Common myeloid progenitor, CD34-positive (primary cell): ENCODE measurements around the gene NXPE4. TPM values are rescaled to one million over a fixed set of nuclear protein-coding genes. Genes with fewer than 3 reads are reported as not detected.
"Not testable (repeated sequence)": the region's sequence is repeated elsewhere in the genome, so short reads cannot be mapped to it uniquely, and the experiment has no call there.

Experiments
- CTCF ChIA-PET: fragments of 350-600 bp; sonication (Branson Sonifier 250); formaldehyde crosslinking; loops from one replicate; lab custom pipeline; 2021; ENCODE audit warnings: antibody characterized with exemption; lab: Charles Lee
- POLR2A ChIA-PET: fragments of 350-600 bp; sonication (Branson Sonifier 250); formaldehyde crosslinking; loops from one replicate; lab custom pipeline; 2021; ENCODE audit warnings: antibody characterized with exemption; lab: Charles Lee
- DNase-seq, 3 donors: peaks; one replicate each; pipeline versions ENCODE4 v3.0.0 to v3.0.0-alpha.2; 2013
- H3K27ac ChIP-seq, 2 experiments: 1 replicate in 1 of 2; 2 replicates in 1 of 2; pipeline ENCODE4 v1.7.0; 2013; ENCODE audit warnings: inconsistent platforms in 2 of 2, low read length in 2 of 2, mild to moderate bottlenecking in 2 of 2, low read depth in 1 of 2, moderate library complexity in 1 of 2; ENCODE audit not compliant: severe bottlenecking in 2 of 2, insufficient read depth in 1 of 2, poor library complexity in 1 of 2
- H3K27me3 ChIP-seq, 5 experiments: replicated peaks in 2 of 5; 1 replicate in 3 of 5; 2 replicates in 2 of 5; pipeline versions ENCODE4 v1.6.1 to v1.7.0; 2013; ENCODE audit warnings: low read length in 4 of 5, mild to moderate bottlenecking in 2 of 5, moderate library complexity in 2 of 5, inconsistent platforms in 1 of 5; ENCODE audit not compliant: insufficient read depth in 5 of 5, control insufficient read depth in 4 of 5
- H3K36me3 ChIP-seq, 4 experiments: 1 replicate in 2 of 4; 2 replicates in 2 of 4; pipeline versions ENCODE4 v1.6.1 to v1.7.0; 2013; ENCODE audit warnings: low read length in 3 of 4, control low read depth in 1 of 4, mild to moderate bottlenecking in 1 of 4; ENCODE audit not compliant: control insufficient read depth in 4 of 4, insufficient read depth in 4 of 4
- H3K4me1 ChIP-seq, 4 experiments: 1 replicate in 3 of 4; 2 replicates in 1 of 4; pipeline versions ENCODE4 v1.6.1 to v1.7.1; 2013; ENCODE audit warnings: low read length in 3 of 4, mild to moderate bottlenecking in 3 of 4, control low read depth in 1 of 4, inconsistent platforms in 1 of 4, moderate library complexity in 1 of 4; ENCODE audit not compliant: control insufficient read depth in 4 of 4, insufficient read depth in 4 of 4; ENCODE audit errors: control extremely low read depth in 1 of 4
- H3K4me3 ChIP-seq, 7 experiments: 1 replicate in 4 of 7; 2 replicates in 3 of 7; pipeline versions ENCODE4 v1.5.1 to v1.7.0; 2013; ENCODE audit warnings: mild to moderate bottlenecking in 7 of 7, low read length in 6 of 7, moderate library complexity in 6 of 7, inconsistent platforms in 2 of 7, low read depth in 2 of 7, control low read depth in 1 of 7; ENCODE audit not compliant: insufficient read depth in 4 of 7, control insufficient read depth in 1 of 7; ENCODE audit errors: extremely low read depth in 1 of 7
- H3K9me3 ChIP-seq, 5 experiments: 1 replicate in 4 of 5; 2 replicates in 1 of 5; pipeline versions ENCODE4 v1.6.1 to v1.7.1; 2013; ENCODE audit warnings: low read length in 4 of 5, mild to moderate bottlenecking in 2 of 5, inconsistent platforms in 1 of 5, low read depth in 1 of 5, moderate library complexity in 1 of 5; ENCODE audit not compliant: control insufficient read depth in 4 of 5, insufficient read depth in 2 of 5; ENCODE audit errors: control extremely low read depth in 1 of 5
- WGBS: methylation state at CpG from one replicate; pipeline ENCODE4 v1.1.5; 2013; ENCODE audit not compliant: insufficient coverage; 5-methylcytosine and 5-hydroxymethylcytosine counted together
- polyA plus RNA-seq: library from polyadenylated mRNA; unstranded; fragments of 120-200 nt; gene quantifications from one replicate; pipeline ENCODE4 v1.2.1, GENCODE V29; 2013

Gene NXPE4
- not detected for polyA plus RNA-seq

GRCh38 chr11:114595571-114595970 is at the start of gene NXPE4:
NXPE4 (minus strand) TSS chr11:114595786; CDS start chr11:114594759, 1,027 bp downstream.
- no peak for DNase-seq
- CTCF ChIA-PET: no interaction called here
- POLR2A ChIA-PET: no interaction called here
- no peak within 1 kb of the TSS for H3K4me3 ChIP-seq
- 81% methylated on average over 2 of the region's 2 CpGs for WGBS
- no peak within 1 kb of the TSS for H3K27ac ChIP-seq
- H3K9me3 ChIP-seq: no peaks in the 10 kb centered on the region
- H3K4me1 ChIP-seq: no peaks in the 10 kb centered on the region
- no peaks in the 10 kb centered on the region for H3K36me3 ChIP-seq
- peaks cover 0 to 3% (median 0%) of the 10 kb centered on the region in 5 experiments for H3K27me3 ChIP-seq

GRCh38 chr11:114639440-114639839 is 43.9 kb upstream of the NXPE4 start:
- WGBS: 100% methylated on average over 2 of the region's 6 CpGs
- POLR2A ChIA-PET, DNase-seq: not testable (repeated sequence)

GRCh38 chr11:114631445-114631965 is 35.9 kb upstream of the NXPE4 start:
- H3K27ac ChIP-seq, CTCF ChIA-PET, H3K36me3 ChIP-seq, H3K4me3 ChIP-seq, H3K27me3 ChIP-seq, H3K9me3 ChIP-seq, H3K4me1 ChIP-seq, POLR2A ChIA-PET: not testable (repeated sequence)
- DNase-seq: peak in 2 of 3 donors; percentile 76 to 79
- WGBS: 97% methylated on average over 7 of the region's 13 CpGs

More at GRCh38 chr11:114639440-114639839, 43.9 kb upstream of the NXPE4 start:
- H3K4me1 ChIP-seq, H3K27me3 ChIP-seq, CTCF ChIA-PET, H3K36me3 ChIP-seq, H3K4me3 ChIP-seq, H3K27ac ChIP-seq, H3K9me3 ChIP-seq: not testable (repeated sequence)

- Histone ChIP-seq H3K27ac (no peak overlapping the region), H3K4me3 (no peak overlapping the region), H3K4me1 (no peaks in the 10 kb centered on the region), H3K9me3 (peaks cover 0 to 45% (median 23%) of the 10 kb centered on the region in 5 experiments), H3K27me3 (no peaks in the 10 kb centered on the region), H3K36me3 (no peaks in the 10 kb centered on the region)
- DNase-seq: no peak
- ChIA-PET CTCF (no interaction called here), POLR2A (no interaction called here)
- 98% methylated on average over 7 of the region's 7 CpGs for WGBS
Measured at GRCh38 chr11:114625294-114625693, 29.7 kb upstream of the NXPE4 start.

GRCh38 chr11:114624455-114625207 is 29.0 kb upstream of the NXPE4 start:
- ChIA-PET CTCF (no interaction called here), POLR2A (no interaction called here)
- no peak overlapping the region for H3K27ac ChIP-seq
- no peaks in the 10 kb centered on the region for H3K4me1 ChIP-seq
- H3K27me3 ChIP-seq: no peaks in the 10 kb centered on the region
- 93% methylated on average over 10 of the region's 10 CpGs for WGBS
- no peak for DNase-seq
- no peak overlapping the region for H3K4me3 ChIP-seq
- no peaks in the 10 kb centered on the region for H3K36me3 ChIP-seq
- peaks cover 0 to 51% (median 25%) of the 10 kb centered on the region in 5 experiments for H3K9me3 ChIP-seq

- Histone ChIP-seq H3K4me1 (no peaks in the 10 kb centered on the region), H3K4me3 (no peak overlapping the region), H3K36me3 (no peaks in the 10 kb centered on the region), H3K9me3 (peaks cover 0 to 60% (median 26%) of the 10 kb centered on the region in 5 experiments), H3K27ac (no peak overlapping the region), H3K27me3 (no peaks in the 10 kb centered on the region)
- WGBS: 95% methylated on average over 6 of the region's 7 CpGs
- POLR2A ChIA-PET: no interaction called here
- DNase-seq: no peak
- CTCF ChIA-PET: no interaction called here
Measured at GRCh38 chr11:114623720-114624119, 28.1 kb upstream of the NXPE4 start.

- H3K4me1 ChIP-seq: no peaks in the 10 kb centered on the region
- CTCF ChIA-PET: no interaction called here
- POLR2A ChIA-PET: no interaction called here
- H3K9me3 ChIP-seq: peaks cover 0 to 68% (median 33%) of the 10 kb centered on the region in 5 experiments
- WGBS: 94% methylated on average over 7 of the region's 11 CpGs
- H3K27me3 ChIP-seq: no peaks in the 10 kb centered on the region
- no peak overlapping the region for H3K4me3 ChIP-seq
- no peaks in the 10 kb centered on the region for H3K36me3 ChIP-seq
- no peak overlapping the region for H3K27ac ChIP-seq
- no peak for DNase-seq
Measured at GRCh38 chr11:114622858-114623257, 27.3 kb upstream of the NXPE4 start.
